Progenitor cell of endocrine pancreas (in vitro differentiated cells): ENCODE data around the gene OR13J1. TPM values are rescaled to one million over a fixed set of nuclear protein-coding genes. Genes with fewer than 3 reads are reported as not detected.

Experiments
- DNase-seq: peaks from one replicate; pipeline ENCODE4 v3.0.0; 2021; ENCODE audit warnings: low spot score; ENCODE audit not compliant: unreplicated experiment
- H3K27ac Mint-ChIP-seq: 2 replicates; pipeline ENCODE4 v1.8.0; 2021; ENCODE audit warnings: mild to moderate bottlenecking, moderate library complexity, mixed read lengths
- H3K27me3 Mint-ChIP-seq: 2 replicates; pipeline ENCODE4 v1.8.0; 2021; ENCODE audit warnings: mixed read lengths
- H3K36me3 Mint-ChIP-seq: 2 replicates; pipeline ENCODE4 v1.8.0; 2022; ENCODE audit warnings: mixed read lengths; ENCODE audit not compliant: insufficient read depth
- H3K4me1 Mint-ChIP-seq: 2 replicates; pipeline ENCODE4 v1.8.0; 2021; ENCODE audit warnings: low read depth, mixed read lengths
- H3K4me3 Mint-ChIP-seq: 2 replicates; pipeline ENCODE4 v1.8.0; 2021; ENCODE audit warnings: low read depth, mild to moderate bottlenecking, moderate library complexity, mixed read lengths
- H3K9me3 Mint-ChIP-seq: 2 replicates; pipeline ENCODE4 v1.8.0; 2021; ENCODE audit warnings: low read depth, mixed read lengths
- CTCF ChIP-seq: fragments of 200-600 bp; sonication (generic); IDR thresholded peaks from one replicate; pipeline ENCODE4 v1.5.0; 2021; ENCODE audit warnings: antibody characterized with exemption, mild to moderate bottlenecking; ENCODE audit not compliant: unreplicated experiment
- total RNA-seq: library from RNA; stranded (reverse); gene quantifications from 2 replicates; pipeline ENCODE4 v1.2.1, GENCODE V29; 2021

OR13J1 gene
- total RNA-seq, 1 donor from 2014 or later, result not detected

GRCh38 chr9:35842020-35842745 lies 28.0 kb downstream of the OR13J1 start:
- H3K27me3 Mint-ChIP-seq, result peaks cover 12% of the 10 kb centered on the region
- H3K36me3 Mint-ChIP-seq, result peaks cover 11% of the 10 kb centered on the region
- peaks cover 11% of the 10 kb centered on the region for H3K4me1 Mint-ChIP-seq
- no peak for DNase-seq
- no peaks in the 10 kb centered on the region for H3K9me3 Mint-ChIP-seq
- no peak overlapping the region for H3K4me3 Mint-ChIP-seq
- no peak for TF ChIP-seq CTCF
- H3K27ac Mint-ChIP-seq, result no peak overlapping the region

- H3K4me1 Mint-ChIP-seq, result peaks cover 11% of the 10 kb centered on the region
- peaks cover 7% of the 10 kb centered on the region for H3K36me3 Mint-ChIP-seq
- no peak overlapping the region for H3K4me3 Mint-ChIP-seq
- DNase-seq, result no peak
- no peaks in the 10 kb centered on the region for H3K9me3 Mint-ChIP-seq
- TF ChIP-seq CTCF, result no peak
- H3K27me3 Mint-ChIP-seq, result peaks cover 5% of the 10 kb centered on the region
- H3K27ac Mint-ChIP-seq, result no peak overlapping the region
Measured at GRCh38 chr9:35841645-35841900, 28.6 kb downstream of the OR13J1 start.

GRCh38 chr9:35840881-35841644 lies 29.1 kb downstream of the OR13J1 start:
- DNase-seq, result no peak
- peaks cover 11% of the 10 kb centered on the region for H3K4me1 Mint-ChIP-seq
- TF ChIP-seq CTCF, result no peak
- H3K4me3 Mint-ChIP-seq, result no peak overlapping the region
- peaks cover 7% of the 10 kb centered on the region for H3K36me3 Mint-ChIP-seq
- H3K27ac Mint-ChIP-seq, result no peak overlapping the region
- H3K9me3 Mint-ChIP-seq, result no peaks in the 10 kb centered on the region
- H3K27me3 Mint-ChIP-seq, result peaks cover 5% of the 10 kb centered on the region

GRCh38 chr9:35839926-35840325 lies 30.3 kb downstream of the OR13J1 start:
- Mint-ChIP-seq H3K9me3 (no peaks in the 10 kb centered on the region), H3K4me3 (no peak overlapping the region), H3K36me3 (peaks cover 7% of the 10 kb centered on the region), H3K27me3 (no peaks in the 10 kb centered on the region), H3K27ac (no peak overlapping the region), H3K4me1 (peaks cover 13% of the 10 kb centered on the region)
- no peak for DNase-seq
- TF ChIP-seq CTCF, result no peak

- H3K4me3 Mint-ChIP-seq, result no peak overlapping the region
- DNase-seq, result no peak
- no peak for TF ChIP-seq CTCF
- peaks cover 22% of the 10 kb centered on the region for H3K4me1 Mint-ChIP-seq
- no peak overlapping the region for H3K27ac Mint-ChIP-seq
- H3K9me3 Mint-ChIP-seq, result no peaks in the 10 kb centered on the region
- no peaks in the 10 kb centered on the region for H3K27me3 Mint-ChIP-seq
- peaks cover 6% of the 10 kb centered on the region for H3K36me3 Mint-ChIP-seq
Measured at GRCh38 chr9:35836595-35836994, 33.6 kb downstream of the OR13J1 start.
